SH-SY5Y (cell line): ENCODE results near the gene RBBP6.

Experiments
- GATA2 ChIP-seq: IDR thresholded peaks from 2 replicates; pipeline ENCODE4 v1.6.1; 2011; ENCODE audit warnings: mild to moderate bottlenecking, low read depth, low read length
- GATA3 ChIP-seq: IDR thresholded peaks from 2 replicates; pipeline ENCODE4 v1.6.1; 2011; ENCODE audit warnings: low read depth, mild to moderate bottlenecking, low read length, moderate library complexity

The RBBP6 gene

GRCh38 chr16:24538756-24539294 is 541 bp upstream of the RBBP6 start:
- peak; percentile 60 for TF ChIP-seq GATA2
- TF ChIP-seq GATA3 = no peak

- no peak for TF ChIP-seq GATA3
- no peak for TF ChIP-seq GATA2
Measured at GRCh38 chr16:24539850-24540601, 660 bp downstream of the RBBP6 start.

GRCh38 chr16:24540602-24541210 is 1.3 kb downstream of the RBBP6 start:
- no peak for TF ChIP-seq GATA2
- TF ChIP-seq GATA3 = no peak

- no peak for TF ChIP-seq GATA3
- no peak for TF ChIP-seq GATA2
Measured at GRCh38 chr16:24541233-24541933, 2.0 kb downstream of the RBBP6 start.

GRCh38 chr16:24543949-24544348 is 4.6 kb downstream of the RBBP6 start:
- no peak for TF ChIP-seq GATA3
- TF ChIP-seq GATA2 = no peak

- TF ChIP-seq GATA2 (no peak), GATA3 (no peak)
Measured at GRCh38 chr16:24544640-24545039, 5.3 kb downstream of the RBBP6 start.

GRCh38 chr16:24550295-24550694 is 10.9 kb downstream of the RBBP6 start:
- TF ChIP-seq GATA2 = no peak
- TF ChIP-seq GATA3 = no peak

- TF ChIP-seq GATA3 (no peak), GATA2 (no peak)
Measured at GRCh38 chr16:24552705-24553246, 13.4 kb downstream of the RBBP6 start.

- TF ChIP-seq GATA2 (no peak), GATA3 (no peak)
Measured at GRCh38 chr16:24553983-24554382, 14.6 kb downstream of the RBBP6 start.

GRCh38 chr16:24555346-24555872 is 16.0 kb downstream of the RBBP6 start:
- TF ChIP-seq GATA3 (no peak), GATA2 (no peak)

GRCh38 chr16:24562811-24563210 is 23.4 kb downstream of the RBBP6 start:
- no peak for TF ChIP-seq GATA3
- no peak for TF ChIP-seq GATA2

GRCh38 chr16:24568392-24568791 is 29.0 kb downstream of the RBBP6 start:
- TF ChIP-seq GATA3 = no peak
- no peak for TF ChIP-seq GATA2

- TF ChIP-seq GATA3 = no peak
- TF ChIP-seq GATA2 = no peak
Measured at GRCh38 chr16:24571096-24571495, 31.7 kb downstream of the RBBP6 start.

- TF ChIP-seq GATA2 (no peak), GATA3 (no peak)
Measured at GRCh38 chr16:24572069-24572468, 32.7 kb downstream of the RBBP6 start.

GRCh38 chr16:24573141-24573540 is 33.8 kb downstream of the RBBP6 start:
- TF ChIP-seq GATA3 (no peak), GATA2 (no peak)
